GM19438 (cell line): ENCODE data around the gene H3-3A.

Source experiments
- ATAC-seq: cut with Tn5 transposase; IDR thresholded peaks from one replicate; pipeline ENCODE4 v1.9.1; 2021; ENCODE audit warnings: low read depth; ENCODE audit not compliant: unreplicated experiment

H3-3A gene

GRCh38 chr1:226109829-226110248 lies 47.3 kb downstream of the H3-3A start:
- ATAC-seq: peak; percentile 63

GRCh38 chr1:226110249-226111097 lies 48.0 kb downstream of the H3-3A start:
- peak; percentile 70 for ATAC-seq

- ATAC-seq: no peak
Observed at GRCh38 chr1:226111098-226111882, 48.8 kb downstream of the H3-3A start.

GRCh38 chr1:226111883-226112261 lies 49.4 kb downstream of the H3-3A start:
- no peak for ATAC-seq

- ATAC-seq: no peak
Observed at GRCh38 chr1:226112626-226113025, 50.1 kb downstream of the H3-3A start.

- no peak for ATAC-seq
Observed at GRCh38 chr1:226116673-226117072, 54.2 kb downstream of the H3-3A start.

GRCh38 chr1:226117330-226117729 lies 54.8 kb downstream of the H3-3A start:
- no peak for ATAC-seq

- no peak for ATAC-seq
Observed at GRCh38 chr1:226118357-226118756, 55.8 kb downstream of the H3-3A start.

GRCh38 chr1:226119169-226119568 lies 56.7 kb downstream of the H3-3A start:
- ATAC-seq: no peak

GRCh38 chr1:226120398-226120797 lies 57.9 kb downstream of the H3-3A start:
- ATAC-seq: no peak

- ATAC-seq: no peak
Observed at GRCh38 chr1:226121049-226121586, 58.6 kb downstream of the H3-3A start.
